ENCODE data around the gene SEBOX.

SEBOX gene

GRCh38 chr17:28398280-28398981 lies 33.4 kb upstream of the SEBOX start:
- TF ChIP-seq POLR2A (IDR thresholded peaks at IDR 0.05; ENCODE audit: low read depth, low read length): no peak
- no peak for FAIRE-seq
- DNase-seq (ENCODE audit: insufficient read length, low spot score): no peak

DNA sequence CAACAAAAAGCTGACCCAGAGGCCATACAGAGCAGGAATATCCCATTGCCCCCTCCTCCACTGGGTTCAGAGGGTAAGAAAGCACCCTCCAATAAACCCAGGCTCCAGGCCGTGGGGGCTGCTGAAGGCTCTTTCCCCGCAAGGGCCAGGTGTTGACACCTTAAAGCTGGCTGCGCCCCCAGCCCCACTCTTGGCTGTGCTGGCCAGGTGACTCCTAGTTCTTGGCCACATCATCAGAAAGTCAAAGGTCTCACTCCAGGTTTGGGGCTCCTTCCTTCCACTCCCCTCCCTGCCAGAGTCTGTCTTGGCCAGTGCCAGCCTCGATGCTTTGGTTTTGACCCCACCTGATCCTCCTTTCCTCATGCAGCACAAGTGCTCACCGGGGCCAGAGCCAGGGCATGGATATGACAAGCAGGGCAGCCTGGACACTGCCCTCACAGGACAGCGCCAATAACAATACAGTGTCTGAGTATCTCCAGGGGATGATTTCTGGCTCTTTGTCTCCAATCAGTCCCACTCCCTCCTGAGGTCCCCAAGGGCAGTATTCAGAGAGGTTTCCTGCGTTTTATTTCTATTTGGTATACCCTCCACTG lies 32.8 kb upstream of the SEBOX start:
- no peak for TF ChIP-seq POLR2A (IDR thresholded peaks at IDR 0.05; ENCODE audit: low read depth, low read length)
- FAIRE-seq: no peak
- no peak for DNase-seq (ENCODE audit: insufficient read length, low spot score)

DNA sequence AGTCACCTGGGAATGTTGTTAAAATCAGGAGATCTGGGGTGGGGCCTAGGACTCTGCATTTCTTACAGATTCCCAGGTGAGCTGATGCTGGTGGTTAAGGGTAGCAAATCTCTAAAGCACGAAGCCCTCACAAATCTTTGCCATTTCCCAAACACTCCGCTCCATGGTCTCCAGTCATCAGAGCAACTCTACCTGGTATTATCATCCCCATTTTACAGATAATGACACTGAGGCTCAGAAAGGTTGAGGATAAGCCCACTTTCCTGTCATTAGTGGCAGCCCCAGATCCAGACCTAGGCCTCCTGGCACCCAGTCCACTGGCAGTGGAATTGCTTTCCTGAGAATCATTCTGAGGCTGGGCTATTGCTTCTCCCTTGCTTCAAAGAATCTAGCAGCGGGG lies 32.3 kb upstream of the SEBOX start:
- FAIRE-seq (no peak), DNase-seq (ENCODE audit: insufficient read length, low spot score) (no peak)
- TF ChIP-seq POLR2A (IDR thresholded peaks at IDR 0.05; ENCODE audit: low read depth, low read length): no peak

DNA sequence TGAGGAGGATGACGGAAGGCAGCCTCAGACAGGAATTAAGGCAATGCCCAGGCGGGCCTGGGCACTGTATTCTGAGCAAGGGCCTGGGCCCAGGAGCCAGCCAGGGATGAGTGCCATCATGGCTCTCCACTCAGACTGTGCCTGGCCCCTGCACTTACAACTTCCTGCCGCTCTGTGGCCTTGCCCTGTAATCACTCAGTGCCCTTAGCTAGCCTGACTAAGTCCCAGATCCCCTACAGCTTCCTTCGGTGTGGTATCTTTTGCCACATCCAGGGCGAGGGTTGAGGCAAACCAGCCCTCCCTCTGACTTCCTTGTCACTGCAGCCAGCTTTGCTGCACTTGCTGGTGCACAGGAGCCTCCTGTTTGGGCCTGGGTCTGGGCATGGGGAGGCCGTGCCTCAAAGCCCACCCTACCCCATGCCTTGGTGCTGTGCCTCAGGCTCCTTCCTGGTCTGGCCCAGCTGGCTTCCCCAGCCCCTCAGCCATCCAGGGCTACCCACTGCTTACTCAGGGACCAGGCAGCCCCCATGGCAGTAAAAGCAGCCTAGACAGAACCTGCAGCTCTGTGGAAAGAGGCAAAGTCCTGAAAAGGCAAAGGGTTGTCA lies 31.7 kb upstream of the SEBOX start:
- no peak for TF ChIP-seq POLR2A (IDR thresholded peaks at IDR 0.05; ENCODE audit: low read depth, low read length)
- FAIRE-seq (no peak), DNase-seq (ENCODE audit: insufficient read length, low spot score) (no peak)

DNA sequence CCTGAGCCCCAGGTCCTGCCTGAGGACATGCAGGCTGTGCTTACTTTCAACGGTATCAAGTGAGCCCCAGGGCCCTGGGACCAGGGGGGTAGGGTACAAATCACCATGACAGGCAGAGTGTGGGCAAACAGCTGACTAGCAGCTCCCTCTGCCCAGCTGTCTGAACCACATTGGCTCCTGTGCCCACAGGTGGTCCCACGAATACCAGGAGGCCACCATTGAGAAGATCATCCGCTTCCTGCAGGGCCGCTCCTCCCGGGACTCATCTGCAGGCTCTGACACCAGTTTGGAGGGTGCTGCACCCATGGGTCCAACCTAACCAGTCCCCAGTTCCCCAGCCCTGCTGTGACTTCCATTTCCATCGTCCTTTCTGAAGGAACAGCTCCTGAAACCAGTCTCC lies 31.0 kb upstream of the SEBOX start:
- DNase-seq (ENCODE audit: insufficient read length, low spot score): no peak
- no peak for FAIRE-seq
- no peak for TF ChIP-seq POLR2A (IDR thresholded peaks at IDR 0.05; ENCODE audit: low read depth, low read length)

- no peak for DNase-seq (ENCODE audit: insufficient read length, low spot score)
- FAIRE-seq: no peak
- no peak for TF ChIP-seq POLR2A (IDR thresholded peaks at IDR 0.05; ENCODE audit: low read depth, low read length)
Measured at GRCh38 chr17:28395426-28395825, 30.4 kb upstream of the SEBOX start.

GRCh38 chr17:28394337-28395116 lies 29.5 kb upstream of the SEBOX start:
- FAIRE-seq (no peak), DNase-seq (ENCODE audit: insufficient read length, low spot score) (no peak)
- no peak for TF ChIP-seq POLR2A (IDR thresholded peaks at IDR 0.05; ENCODE audit: low read depth, low read length)

GRCh38 chr17:28392491-28392890 lies 27.5 kb upstream of the SEBOX start:
- TF ChIP-seq POLR2A (IDR thresholded peaks at IDR 0.05; ENCODE audit: low read depth, low read length): no peak
- FAIRE-seq (no peak), DNase-seq (ENCODE audit: insufficient read length, low spot score) (no peak)

DNA sequence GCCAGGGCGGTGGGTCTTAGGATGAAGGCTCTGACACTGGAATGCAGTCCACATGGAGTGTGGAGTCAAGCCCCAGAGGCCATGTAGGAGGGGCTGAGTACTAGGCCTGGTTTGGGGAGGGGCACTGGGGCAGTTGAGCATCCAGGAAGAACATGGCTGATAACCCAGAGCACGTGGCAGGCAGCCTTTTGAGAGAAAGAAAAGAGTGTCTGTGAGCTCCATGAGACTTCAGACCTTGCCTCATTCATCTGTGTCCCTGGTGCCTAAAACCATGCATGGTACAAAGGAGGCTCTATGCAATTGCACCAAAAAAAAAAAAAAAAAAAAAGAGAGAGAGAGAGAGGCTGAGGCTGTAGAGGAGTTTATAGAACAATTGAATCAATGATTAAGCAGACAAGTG lies 26.4 kb upstream of the SEBOX start:
- FAIRE-seq: no peak
- no peak for TF ChIP-seq POLR2A (IDR thresholded peaks at IDR 0.05; ENCODE audit: low read depth, low read length)

DNA sequence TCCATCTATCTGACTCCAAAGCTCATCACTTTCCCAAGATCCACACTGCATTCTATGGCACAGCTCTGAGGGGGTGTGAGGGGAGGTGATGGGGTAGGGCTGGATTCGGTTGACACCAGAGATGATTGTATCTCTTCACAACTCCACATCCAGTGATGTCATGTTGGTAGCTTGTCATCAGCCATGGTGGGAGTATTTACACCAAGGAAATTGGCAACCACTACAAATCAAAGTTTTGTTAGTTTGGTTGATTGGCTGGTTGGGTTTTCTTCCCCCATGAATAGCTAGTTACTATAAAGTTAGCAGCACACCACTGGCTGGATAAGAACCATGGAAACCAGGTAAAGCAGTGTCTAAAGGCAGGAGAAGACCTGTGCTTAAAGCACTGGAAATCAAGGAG lies 26.0 kb upstream of the SEBOX start:
- no peak for FAIRE-seq
- DNase-seq (ENCODE audit: insufficient read length, low spot score): no peak
- TF ChIP-seq POLR2A (IDR thresholded peaks at IDR 0.05; ENCODE audit: low read depth, low read length): no peak

More for the DNA sequence above, 26.4 kb upstream of the SEBOX start:
- DNase-seq (ENCODE audit: insufficient read length, low spot score): no peak

GRCh38 chr17:28390563-28390962 lies 25.6 kb upstream of the SEBOX start:
- DNase-seq (ENCODE audit: insufficient read length, low spot score): no peak
- FAIRE-seq: no peak
- no peak for TF ChIP-seq POLR2A (IDR thresholded peaks at IDR 0.05; ENCODE audit: low read depth, low read length)

DNA sequence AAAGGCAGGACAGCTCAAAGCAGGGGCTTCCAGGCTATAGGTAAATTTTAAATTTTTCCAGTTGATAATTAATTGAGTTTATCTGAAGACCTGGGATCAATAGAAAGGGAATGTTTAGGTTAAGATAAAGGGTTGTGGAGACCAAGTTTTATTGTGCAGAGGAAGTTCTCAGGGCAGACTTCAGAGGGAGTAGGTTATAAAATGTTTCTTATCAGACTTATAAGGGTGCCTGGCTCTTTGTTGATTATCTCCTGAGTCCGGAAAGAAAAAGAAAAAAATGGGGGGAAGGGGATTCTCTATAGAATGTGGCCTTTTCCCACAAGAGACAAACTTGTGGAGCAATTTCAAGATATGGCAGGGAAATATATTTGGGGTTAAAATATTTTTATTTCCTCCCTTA lies 25.1 kb upstream of the SEBOX start:
- no peak for DNase-seq (ENCODE audit: insufficient read length, low spot score)
- FAIRE-seq: no peak
- TF ChIP-seq POLR2A (IDR thresholded peaks at IDR 0.05; ENCODE audit: low read depth, low read length): no peak

DNA sequence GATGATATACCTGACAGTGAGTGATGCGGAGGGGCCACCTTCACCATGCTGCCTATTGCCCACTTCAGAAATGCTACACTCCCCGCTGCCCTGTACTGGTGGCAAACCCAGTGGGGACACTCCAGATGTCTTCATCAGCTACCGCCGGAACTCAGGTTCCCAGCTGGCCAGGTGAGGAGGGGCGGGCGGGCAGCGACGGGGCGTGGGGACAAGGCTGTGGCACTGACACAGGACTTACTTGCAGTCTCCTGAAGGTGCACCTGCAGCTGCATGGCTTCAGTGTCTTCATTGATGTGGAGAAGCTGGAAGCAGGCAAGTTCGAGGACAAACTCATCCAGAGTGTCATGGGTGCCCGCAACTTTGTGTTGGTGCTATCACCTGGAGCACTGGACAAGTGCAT lies 23.1 kb upstream of the SEBOX start:
- no peak for FAIRE-seq
- no peak for DNase-seq (ENCODE audit: insufficient read length, low spot score)
- TF ChIP-seq POLR2A (IDR thresholded peaks at IDR 0.05; ENCODE audit: low read depth, low read length): no peak

DNA sequence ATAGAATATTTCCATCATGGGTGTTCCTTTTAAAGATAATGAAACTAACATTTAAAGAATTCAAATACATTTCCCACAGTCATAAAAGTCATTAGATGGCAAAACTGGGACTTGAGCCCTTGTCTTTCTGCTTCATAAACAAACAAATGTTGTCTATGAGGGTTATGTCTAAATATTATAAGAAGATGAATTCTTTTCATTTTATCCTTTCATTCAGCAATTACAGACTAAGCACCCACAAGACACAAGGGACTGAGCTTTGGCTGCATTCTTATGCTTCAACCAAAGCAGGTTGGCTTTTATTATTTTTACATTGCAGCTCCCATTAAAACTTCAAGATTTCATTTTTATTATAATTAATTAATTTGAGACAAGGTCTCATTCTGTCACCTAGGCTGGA lies 21.4 kb upstream of the SEBOX start:
- TF ChIP-seq POLR2A (IDR thresholded peaks at IDR 0.05; ENCODE audit: low read depth, low read length): no peak
- FAIRE-seq: no peak

More for the DNA sequence above, 21.4 kb upstream of the SEBOX start:
- no peak for DNase-seq (ENCODE audit: insufficient read length, low spot score)
